ENCODE measurements around the gene KLK12. TPM values are rescaled to one million over a fixed set of nuclear protein-coding genes. Genes with fewer than 3 reads are reported as not detected.

Gene KLK12
- polyA plus RNA-seq, 1 experiment, result not detected

- no peak for TF ChIP-seq CTCF (IDR thresholded peaks at IDR 0.05; ENCODE audit: insufficient read depth, low read depth, low read length)
- ChIA-PET CTCF (no interaction called here), POLR2A (no interaction called here)
- Histone ChIP-seq H3K27me3 (ENCODE audit: control insufficient read depth, insufficient read depth, low read length) (no peaks in the 10 kb centered on the region), H3K4me3 (ENCODE audit: low read depth, low read length) (no peak overlapping the region), H3K36me3 (ENCODE audit: control insufficient read depth, insufficient read depth, low read length) (no peaks in the 10 kb centered on the region)
- no peak for DNase-seq (ENCODE audit: low read depth)
Measured at GRCh38 chr19:51007488-51007887, 27.3 kb downstream of the KLK12 start.

GRCh38 chr19:51006406-51006805 is 28.4 kb downstream of the KLK12 start:
- CTCF ChIA-PET, result no interaction called here

GRCh38 chr19:51005248-51005647 is 29.6 kb downstream of the KLK12 start:
- POLR2A ChIA-PET, result no interaction called here

More at GRCh38 chr19:51006406-51006805, 28.4 kb downstream of the KLK12 start:
- DNase-seq (ENCODE audit: low read depth), result no peak
- POLR2A ChIA-PET, result no interaction called here
- no peak overlapping the region for H3K4me3 ChIP-seq (ENCODE audit: low read depth, low read length)
- H3K27me3 ChIP-seq (ENCODE audit: control insufficient read depth, insufficient read depth, low read length), result no peaks in the 10 kb centered on the region
- no peak for TF ChIP-seq CTCF (IDR thresholded peaks at IDR 0.05; ENCODE audit: insufficient read depth, low read depth, low read length)
- H3K36me3 ChIP-seq (ENCODE audit: control insufficient read depth, insufficient read depth, low read length), result no peaks in the 10 kb centered on the region

DNA sequence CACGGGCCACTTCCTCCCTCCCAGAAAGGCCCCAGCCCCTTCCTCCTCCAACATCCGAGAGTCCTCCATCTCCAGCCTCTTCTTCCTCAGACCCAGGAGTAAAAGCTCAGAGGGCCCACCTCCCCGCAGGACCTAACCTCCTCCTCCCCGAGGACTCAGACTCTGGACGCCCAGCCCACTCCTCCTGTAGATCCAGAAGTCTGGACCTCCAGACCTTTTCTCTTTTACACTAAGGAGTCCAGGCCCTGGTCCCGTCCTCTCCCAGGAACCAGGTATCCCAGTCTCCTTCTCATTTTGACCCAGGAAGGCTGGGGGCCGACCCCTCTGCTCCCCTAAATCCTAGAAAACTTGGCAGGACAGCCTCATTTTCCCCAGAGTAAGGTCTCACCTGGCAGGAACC is 31.5 kb downstream of the KLK12 start:
- no peak for DNase-seq (ENCODE audit: low read depth)
- ChIA-PET POLR2A (no interaction called here), CTCF (no interaction called here)
- Histone ChIP-seq H3K27me3 (ENCODE audit: control insufficient read depth, insufficient read depth, low read length) (no peaks in the 10 kb centered on the region), H3K36me3 (ENCODE audit: control insufficient read depth, insufficient read depth, low read length) (no peaks in the 10 kb centered on the region), H3K4me3 (ENCODE audit: low read depth, low read length) (no peak overlapping the region)
- no peak for TF ChIP-seq CTCF (IDR thresholded peaks at IDR 0.05; ENCODE audit: insufficient read depth, low read depth, low read length)

More at GRCh38 chr19:51005248-51005647, 29.6 kb downstream of the KLK12 start:
- no peaks in the 10 kb centered on the region for H3K36me3 ChIP-seq (ENCODE audit: control insufficient read depth, insufficient read depth, low read length)
- no peak for TF ChIP-seq CTCF (IDR thresholded peaks at IDR 0.05; ENCODE audit: insufficient read depth, low read depth, low read length)
- no peak for DNase-seq (ENCODE audit: low read depth)
- H3K27me3 ChIP-seq (ENCODE audit: control insufficient read depth, insufficient read depth, low read length), result no peaks in the 10 kb centered on the region
- H3K4me3 ChIP-seq (ENCODE audit: low read depth, low read length), result no peak overlapping the region
- CTCF ChIA-PET, result no interaction called here

DNA sequence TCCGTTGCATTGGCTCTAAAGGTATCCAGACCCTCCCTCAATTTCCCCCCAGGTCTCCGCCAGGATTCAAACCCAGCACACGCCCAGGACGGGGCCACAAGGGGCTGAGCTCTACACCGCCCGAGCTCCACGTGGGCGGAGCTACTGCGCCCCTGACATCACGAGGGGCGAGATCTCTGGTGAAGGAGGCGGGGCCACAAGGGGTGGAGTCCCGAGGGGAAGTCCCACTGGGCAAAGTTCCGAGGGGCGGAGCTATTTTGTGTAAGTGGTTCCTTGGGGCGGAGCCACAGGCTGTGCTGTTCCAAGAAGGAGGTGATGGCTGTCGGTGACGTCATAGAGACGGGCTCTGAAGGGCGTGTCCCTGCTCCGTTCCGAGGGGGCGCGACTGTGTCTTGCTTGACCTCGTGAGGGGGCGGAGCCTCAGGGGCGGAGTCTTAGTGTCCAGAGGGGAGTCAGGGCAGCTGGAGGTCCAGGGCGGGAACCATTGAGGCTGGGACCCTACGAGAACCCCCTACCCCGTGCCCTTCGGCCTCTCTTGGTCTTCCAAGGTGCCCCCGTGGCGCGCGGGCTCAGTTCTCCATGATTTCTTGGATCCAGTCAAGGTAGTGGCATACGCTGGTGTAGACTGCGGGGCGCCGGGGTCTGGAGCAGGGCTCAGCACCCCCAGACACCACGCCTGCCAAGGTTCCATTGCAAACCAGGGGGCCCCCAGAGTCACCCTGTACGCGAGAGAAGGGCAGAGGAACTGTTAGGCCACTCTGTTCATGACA is 32.1 kb downstream of the KLK12 start:
- H3K27me3 ChIP-seq (ENCODE audit: control insufficient read depth, insufficient read depth, low read length), result no peaks in the 10 kb centered on the region
- no peak for DNase-seq (ENCODE audit: low read depth)
- CTCF ChIA-PET, result no interaction called here
- H3K4me3 ChIP-seq (ENCODE audit: low read depth, low read length), result no peak overlapping the region
- TF ChIP-seq CTCF (IDR thresholded peaks at IDR 0.05; ENCODE audit: insufficient read depth, low read depth, low read length), result no peak
- POLR2A ChIA-PET, result no interaction called here
- H3K36me3 ChIP-seq (ENCODE audit: control insufficient read depth, insufficient read depth, low read length), result no peaks in the 10 kb centered on the region
